OCI-LY1 (cell line): ENCODE measurements around the gene PSME1.

Experiments used
- H2AFZ ChIP-seq: fragments of 200-600 bp; sonication (generic), shearing (Covaris generic); 2 replicates; pipeline ENCODE4 v1.6.0; 2014; ENCODE audit warnings: antibody characterized with exemption, mild to moderate bottlenecking, low read length
- H3F3A ChIP-seq: fragments of 200-600 bp; sonication (generic), shearing (Covaris generic); 2 replicates; pipeline ENCODE4 v1.6.0; 2014; ENCODE audit warnings: mild to moderate bottlenecking, antibody characterized with exemption, low read length, moderate library complexity; ENCODE audit not compliant: insufficient read depth
- H3K27ac ChIP-seq: fragments of 200-600 bp; sonication (generic); 2 replicates; pipeline ENCODE4 v1.5.1; 2014; ENCODE audit warnings: low read length, mixed run types, mild to moderate bottlenecking, low read depth; ENCODE audit not compliant: poor library complexity, severe bottlenecking
- H3K27me3 ChIP-seq: fragments of 200-600 bp; sonication (generic); 2 replicates; pipeline ENCODE4 v1.6.0; 2014; ENCODE audit warnings: antibody characterized with exemption, mild to moderate bottlenecking, low read length, moderate library complexity; ENCODE audit not compliant: insufficient read depth
- H3K36me3 ChIP-seq: fragments of 200-600 bp; sonication (generic); 2 replicates; pipeline ENCODE4 v1.6.1; 2014; ENCODE audit warnings: mild to moderate bottlenecking, antibody characterized with exemption, low read length, moderate library complexity, mixed read lengths; ENCODE audit not compliant: insufficient read depth
- H3K4me1 ChIP-seq: fragments of 200-600 bp; sonication (generic); 2 replicates; pipeline ENCODE4 v1.5.1; 2014; ENCODE audit warnings: mild to moderate bottlenecking, low read length, moderate library complexity; ENCODE audit not compliant: insufficient read depth, severe bottlenecking
- H3K4me2 ChIP-seq: fragments of 200-600 bp; sonication (generic), shearing (Covaris generic); 2 replicates; pipeline ENCODE4 v1.6.1; 2014; ENCODE audit warnings: low read length
- H3K4me3 ChIP-seq: fragments of 200-600 bp; sonication (generic); 2 replicates; pipeline ENCODE4 v1.5.1; 2014; ENCODE audit warnings: low read length, low read depth, mild to moderate bottlenecking, mixed read lengths; ENCODE audit not compliant: poor library complexity, severe bottlenecking
- H3K79me2 ChIP-seq: fragments of 200-600 bp; shearing (Covaris generic); 2 replicates; pipeline ENCODE4 v1.6.1; 2016; ENCODE audit warnings: mixed run types, low read length, mixed read lengths; ENCODE audit not compliant: insufficient read depth
- H3K9ac ChIP-seq: fragments of 200-600 bp; sonication (generic), shearing (Covaris generic); 2 replicates; pipeline ENCODE4 v1.6.1; 2014; ENCODE audit warnings: mild to moderate bottlenecking, low read length, mixed read lengths
- H3K9me2 ChIP-seq: fragments of 200-600 bp; sonication (generic), shearing (Covaris generic); 2 replicates; pipeline ENCODE4 v1.6.1; 2014; ENCODE audit warnings: low read depth, mild to moderate bottlenecking, low read length, mixed read lengths
- H3K9me3 ChIP-seq: fragments of 200-600 bp; shearing (Covaris generic); 2 replicates; pipeline ENCODE4 v1.6.1; 2014; ENCODE audit warnings: low read length, mixed read lengths
- H4K20me1 ChIP-seq: fragments of 200-600 bp; sonication (generic), shearing (Covaris generic); 2 replicates; pipeline ENCODE4 v1.6.0; 2016; ENCODE audit warnings: mild to moderate bottlenecking, low read length; ENCODE audit not compliant: insufficient read depth
- CTCF ChIP-seq: fragments of 200-600 bp; sonication (generic), shearing (Covaris generic); IDR thresholded peaks from 2 replicates; pipeline ENCODE4 v1.5.1; 2017; ENCODE audit warnings: mild to moderate bottlenecking, antibody characterized with exemption, low read length, moderate library complexity, mixed read lengths
- EZH2 ChIP-seq: fragments of 200-600 bp; sonication (generic), shearing (Covaris generic); IDR thresholded peaks from 2 replicates; pipeline ENCODE4 v1.8.0; 2017; ENCODE audit warnings: borderline replicate concordance, mixed run types, mild to moderate bottlenecking, antibody characterized with exemption, low read length, moderate library complexity, mixed read lengths

Gene PSME1

GRCh38 chr14:24135834-24136683 is at the start of gene PSME1:
Gene PSME1 (plus strand): TSS chr14:24136194. CDS start chr14:24136263, 69 bp downstream.
- H3F3A ChIP-seq: no peaks in the 10 kb centered on the region
- H3K9ac ChIP-seq: peak within 1 kb of the TSS; percentile 94
- H3K4me3 ChIP-seq: peak within 1 kb of the TSS; percentile 98
- H3K9me2 ChIP-seq: no peaks in the 10 kb centered on the region
- H2AFZ ChIP-seq: no peak within 1 kb of the TSS; the same call in 1 of the 2 replicates
- H3K4me2 ChIP-seq: peak within 1 kb of the TSS; percentile 78
- H3K9me3 ChIP-seq: no peaks in the 10 kb centered on the region
- TF ChIP-seq CTCF (no peak), EZH2 (no peak)
- no peaks in the 10 kb centered on the region for H4K20me1 ChIP-seq
- peaks cover 28% of the 10 kb centered on the region for H3K36me3 ChIP-seq
- H3K79me2 ChIP-seq: peaks cover 14% of the 10 kb centered on the region
- H3K27ac ChIP-seq: peak within 1 kb of the TSS; percentile 48
- H3K27me3 ChIP-seq: no peaks in the 10 kb centered on the region
- H3K4me1 ChIP-seq: peaks cover 41% of the 10 kb centered on the region

- Histone ChIP-seq H3K79me2 (no peaks in the 10 kb centered on the region), H3F3A (no peaks in the 10 kb centered on the region), H3K9me2 (no peaks in the 10 kb centered on the region), H3K27ac (no peak overlapping the region), H3K27me3 (0 out of 2 replicates have a peak, but pooled peaks cover 7% of the 10 kb centered on the region), H2AFZ (no peak overlapping the region), H3K4me2 (no peak overlapping the region), H4K20me1 (no peaks in the 10 kb centered on the region), H3K4me1 (no peaks in the 10 kb centered on the region), H3K4me3 (no peak overlapping the region), H3K9ac (no peak overlapping the region), H3K36me3 (no peaks in the 10 kb centered on the region), H3K9me3 (no peaks in the 10 kb centered on the region)
- TF ChIP-seq EZH2 (no peak), CTCF (no peak)
Observed at GRCh38 chr14:24087004-24087403, 49.0 kb upstream of the PSME1 start.

- no peak overlapping the region for H2AFZ ChIP-seq
- H3K4me2 ChIP-seq: no peak overlapping the region
- no peaks in the 10 kb centered on the region for H3K36me3 ChIP-seq
Observed at GRCh38 chr14:24088095-24088494, 47.9 kb upstream of the PSME1 start.

More at GRCh38 chr14:24088095-24088494, 47.9 kb upstream of the PSME1 start:
- H3K4me1 ChIP-seq: no peaks in the 10 kb centered on the region
- H3K9ac ChIP-seq: no peak overlapping the region
- no peaks in the 10 kb centered on the region for H3K9me3 ChIP-seq
- H3K9me2 ChIP-seq: no peaks in the 10 kb centered on the region
- no peak overlapping the region for H3K27ac ChIP-seq
- no peak overlapping the region for H3K4me3 ChIP-seq
- TF ChIP-seq EZH2 (no peak), CTCF (no peak)
- H4K20me1 ChIP-seq: no peaks in the 10 kb centered on the region
- no peaks in the 10 kb centered on the region for H3K79me2 ChIP-seq
- no peaks in the 10 kb centered on the region for H3F3A ChIP-seq
- H3K27me3 ChIP-seq: no peaks in the 10 kb centered on the region
